CD4-positive, alpha-beta memory T cell (primary cell): ENCODE results near the gene MAST3. TPM values are rescaled to one million over a fixed set of nuclear protein-coding genes. Genes with fewer than 3 reads are reported as not detected.

Experiments used
- CTCF ChIA-PET: fragments of 350-600 bp; sonication (Branson Sonifier 250); formaldehyde crosslinking; loops from one replicate; lab custom pipeline; 2021; ENCODE audit warnings: inconsistent platforms; ENCODE audit not compliant: partially characterized antibody; lab: Charles Lee
- POLR2A ChIA-PET: fragments of 350-600 bp; sonication (Branson Sonifier 250); formaldehyde crosslinking; loops from one replicate; lab custom pipeline; 2021; ENCODE audit not compliant: partially characterized antibody; lab: Charles Lee
- DNase-seq, 5 donors: peaks; one replicate each; pipeline versions ENCODE4 v3.0.0 to v3.0.0-alpha.2; 2020 to 2022; ENCODE audit warnings: mixed read lengths in 1 of 5
- H3K27ac ChIP-seq: one replicate; pipeline ENCODE4 v1.7.0; 2013; ENCODE audit warnings: low read depth, low read length
- H3K27me3 ChIP-seq: 2 replicates; pipeline ENCODE4 v1.7.0; 2013; ENCODE audit warnings: mild to moderate bottlenecking, low read length, moderate library complexity; ENCODE audit not compliant: insufficient read depth
- H3K36me3 ChIP-seq: 2 replicates; pipeline ENCODE4 v1.7.0; 2013; ENCODE audit warnings: mild to moderate bottlenecking, low read length, moderate library complexity; ENCODE audit not compliant: insufficient read depth
- H3K4me1 ChIP-seq: 2 replicates; pipeline ENCODE4 v1.7.0; 2013; ENCODE audit warnings: mild to moderate bottlenecking, low read length, moderate library complexity; ENCODE audit not compliant: insufficient read depth
- H3K4me3 ChIP-seq, 2 donors: one replicate each; pipeline ENCODE4 v1.7.0; 2013; ENCODE audit warnings: low read length in 2 of 2, mild to moderate bottlenecking in 1 of 2
- H3K9me3 ChIP-seq, 2 donors: one replicate each; pipeline ENCODE4 v1.7.0; 2013; ENCODE audit warnings: low read length in 2 of 2, control low read depth in 1 of 2; ENCODE audit not compliant: control insufficient read depth in 1 of 2
- H3K27ac Mint-ChIP-seq, 7 donors: one replicate each; pipeline ENCODE4 v1.8.0; 2020 to 2021; ENCODE audit warnings: mixed read lengths in 7 of 7, mild to moderate bottlenecking in 6 of 7, inconsistent platforms in 3 of 7, moderate library complexity in 3 of 7
- H3K27me3 Mint-ChIP-seq, 2 donors: one replicate each; pipeline ENCODE4 v1.8.0; 2020 to 2021; ENCODE audit warnings: mixed read lengths in 2 of 2
- H3K36me3 Mint-ChIP-seq, 2 donors: one replicate each; pipeline ENCODE4 v1.8.0; 2020 to 2021; ENCODE audit warnings: mixed read lengths in 2 of 2, inconsistent platforms in 1 of 2, mild to moderate bottlenecking in 1 of 2
- H3K4me1 Mint-ChIP-seq, 4 donors: one replicate each; pipeline ENCODE4 v1.8.0; 2020 to 2021; ENCODE audit warnings: mixed read lengths in 4 of 4, mild to moderate bottlenecking in 1 of 4
- H3K4me3 Mint-ChIP-seq, 8 donors: one replicate each; pipeline ENCODE4 v1.8.0; 2020 to 2021; ENCODE audit warnings: mixed read lengths in 8 of 8, mild to moderate bottlenecking in 7 of 8, moderate library complexity in 6 of 8, inconsistent platforms in 3 of 8
- H3K9me3 Mint-ChIP-seq, 8 donors: one replicate each; pipeline ENCODE4 v1.8.0; 2020 to 2021; ENCODE audit warnings: mixed read lengths in 8 of 8, mild to moderate bottlenecking in 5 of 8, inconsistent platforms in 3 of 8, moderate library complexity in 1 of 8
- intact Hi-C: fragments of 100-400 bp; cut with micrococcal nuclease; formaldehyde crosslinking; loops from one replicate; pipeline ENCODE4 v1.15.1; 2023
- polyA plus RNA-seq, 2 donors: library from polyadenylated mRNA; unstranded; fragments of 300-500 nt; fragmentation: Illumina TruSeq; gene quantifications; one replicate each; pipeline ENCODE4 v1.2.3, GENCODE V29; 2021
- total RNA-seq, 2 experiments: library from RNA; stranded (reverse); gene quantifications; one replicate each; pipeline ENCODE4 v1.2.3, GENCODE V29; 2021

MAST3 gene
- total and polyA plus RNA-seq, 4 experiments from 2014 or later = 4.3 to 53.9 (median 34.2) TPM

DNA sequence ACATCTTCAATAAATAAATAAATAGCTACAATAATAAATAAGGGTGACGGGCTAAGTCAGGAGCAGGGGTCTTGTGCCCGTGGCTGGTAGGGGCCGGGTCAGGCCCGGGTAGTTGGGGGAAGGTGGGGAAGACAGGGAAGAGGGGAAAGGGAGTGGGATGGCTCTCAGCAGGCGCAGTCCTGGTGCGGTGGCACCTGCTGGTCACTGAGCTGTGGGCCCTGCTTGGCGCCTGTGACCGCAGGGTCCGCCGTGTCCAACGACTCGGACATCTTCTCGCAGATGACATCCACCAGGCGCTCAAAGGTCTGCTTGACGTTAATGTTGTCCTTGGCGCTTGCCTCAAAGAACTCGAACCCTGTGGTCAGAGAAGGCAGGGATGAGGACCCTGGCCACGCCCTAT lies 99.7 kb downstream of the MAST3 start:
- Mint-ChIP-seq H3K27me3 (no peaks in the 10 kb centered on the region), H3K9me3 (peaks cover 0 to 4% (median 0%) of the 10 kb centered on the region in 8 donors), H3K27ac (peak overlapping the region in 1 of 7 donors; percentile 10), H3K36me3 (peaks cover 9 to 18% of the 10 kb centered on the region in 2 donors), H3K4me3 (no peak overlapping the region), H3K4me1 (peaks cover 12 to 32% (median 21%) of the 10 kb centered on the region in 4 donors)
- ChIA-PET CTCF (interaction anchor here (0.7 to 2.1 kb wide), 3 partner anchors 55 to 132 kb away, joined by 4 to 8 read pairs (median 4); no protein-coding TSS in a partner anchor), POLR2A (no interaction called here)
- Histone ChIP-seq H3K9me3 (no peaks in the 10 kb centered on the region), H3K27me3 (no peaks in the 10 kb centered on the region), H3K36me3 (no peaks in the 10 kb centered on the region), H3K4me1 (peaks cover 17% of the 10 kb centered on the region), H3K4me3 (no peak overlapping the region), H3K27ac (no peak overlapping the region)
- intact Hi-C loops = no loop called here
- no peak for DNase-seq

DNA sequence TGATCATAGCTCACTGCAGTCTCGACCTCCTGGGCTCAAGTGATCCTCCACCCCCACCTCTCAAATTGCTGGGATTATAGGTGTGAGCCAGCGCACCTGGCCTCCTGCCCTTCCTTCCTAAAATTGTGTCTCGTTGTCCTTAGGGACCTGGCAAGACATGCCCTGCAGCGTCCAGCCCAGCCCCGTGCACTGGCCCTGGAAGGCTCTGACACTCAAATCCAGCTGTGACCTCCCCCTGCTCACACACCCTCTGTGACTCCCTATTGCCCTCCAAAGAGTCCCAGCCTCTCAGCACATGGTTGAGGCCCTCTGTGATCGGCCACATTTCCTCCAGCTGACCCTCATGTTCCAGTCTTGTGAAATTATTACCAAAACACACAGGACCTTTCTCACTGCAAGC lies 100.4 kb downstream of the MAST3 start:
- CTCF ChIA-PET = interaction anchor here (0.7 to 2.1 kb wide), 3 partner anchors 16 to 120 kb away, joined by 3 to 8 read pairs (median 4); no protein-coding TSS in a partner anchor
- peak overlapping the region in 1 of 8 donors; percentile 39 for H3K4me3 Mint-ChIP-seq
- H3K4me1 Mint-ChIP-seq = peaks cover 14 to 33% (median 23%) of the 10 kb centered on the region in 4 donors
- Histone ChIP-seq H3K4me3 (no peak overlapping the region), H3K4me1 (peaks cover 24% of the 10 kb centered on the region), H3K27me3 (no peaks in the 10 kb centered on the region), H3K9me3 (no peaks in the 10 kb centered on the region), H3K27ac (no peak overlapping the region), H3K36me3 (no peaks in the 10 kb centered on the region)
- H3K27me3 Mint-ChIP-seq = no peaks in the 10 kb centered on the region
- DNase-seq = no peak
- POLR2A ChIA-PET = interaction anchor here (1.4 kb wide), 1 partner anchor 83 kb away, joined by 4 read pairs; no protein-coding TSS in a partner anchor
- H3K27ac Mint-ChIP-seq = peak overlapping the region in 1 of 7 donors; percentile 18
- peaks cover 0 to 1% (median 0%) of the 10 kb centered on the region in 8 donors for H3K9me3 Mint-ChIP-seq
- intact Hi-C loops = no loop called here
- peaks cover 9 to 13% of the 10 kb centered on the region in 2 donors for H3K36me3 Mint-ChIP-seq

DNA sequence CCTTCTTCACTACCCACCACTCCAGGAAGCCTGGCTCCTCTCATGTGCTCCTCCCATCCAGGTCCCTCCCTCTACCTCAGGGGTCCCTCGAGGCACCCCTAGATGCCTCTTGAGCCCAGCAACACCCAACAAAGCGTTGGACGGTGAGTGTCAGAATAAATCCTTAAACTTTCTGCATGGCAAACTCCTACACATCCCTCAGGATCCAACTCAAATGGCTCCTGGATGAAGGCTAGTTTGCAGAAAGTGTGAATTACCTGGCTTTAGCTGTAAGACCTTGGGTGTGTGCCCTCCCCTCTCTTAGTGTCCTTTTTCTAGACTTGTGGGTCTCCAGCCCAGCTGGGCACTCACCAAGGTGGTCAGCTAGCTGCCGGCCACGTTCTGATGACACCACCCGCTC lies 100.8 kb downstream of the MAST3 start:
- peaks cover 27% of the 10 kb centered on the region for H3K4me1 ChIP-seq
- no peak for DNase-seq
- CTCF ChIA-PET = interaction anchor here (1.2 to 2.1 kb wide), 2 partner anchors 17 to 54 kb away, joined by 3 to 8 read pairs; no protein-coding TSS in a partner anchor
- H3K4me3 Mint-ChIP-seq = peak overlapping the region in 1 of 8 donors; percentile 39
- no peaks in the 10 kb centered on the region for H3K36me3 ChIP-seq
- no peak overlapping the region for H3K27ac ChIP-seq
- peak overlapping the region in 1 of 7 donors; percentile 84 for H3K27ac Mint-ChIP-seq
- POLR2A ChIA-PET = interaction anchor here (1.4 kb wide), 1 partner anchor 82 kb away, joined by 4 read pairs; no protein-coding TSS in a partner anchor
- peaks cover 9 to 11% of the 10 kb centered on the region in 2 donors for H3K36me3 Mint-ChIP-seq
- no peaks in the 10 kb centered on the region for H3K27me3 ChIP-seq
- peaks cover 17 to 37% (median 25%) of the 10 kb centered on the region in 4 donors for H3K4me1 Mint-ChIP-seq
- H3K9me3 ChIP-seq = no peaks in the 10 kb centered on the region
- H3K4me3 ChIP-seq = no peak overlapping the region
- no peaks in the 10 kb centered on the region for H3K27me3 Mint-ChIP-seq
- no peaks in the 10 kb centered on the region for H3K9me3 Mint-ChIP-seq
- intact Hi-C loops = no loop called here

Other genes starting within 250 kb of the MAST3 start
- gene JAK3, start 249.8 kb upstream of the MAST3 start, total RNA-seq = 100 to 1,000 TPM; 132 to 135 TPM
- gene JAK3, start 249.8 kb upstream of the MAST3 start, polyA plus RNA-seq = 10 to 100 TPM; 74.6 to 96.2 TPM
- 1,000 to 10,000 TPM; 3,084 to 3,117 TPM for gene RPL18A, start 237.9 kb upstream of the MAST3 start, total RNA-seq
- gene RPL18A, start 237.9 kb upstream of the MAST3 start, polyA plus RNA-seq = 1,000 to 10,000 TPM; 3,184 to 4,119 TPM
- 1 to 10 TPM; 2.6 to 2.9 TPM for gene SLC5A5, start 225.8 kb upstream of the MAST3 start, total RNA-seq
- gene SLC5A5, start 225.8 kb upstream of the MAST3 start, polyA plus RNA-seq = 1 to 10 TPM in 1 of 2 donors, under 1 TPM in 1; 0.92 to 1.2 TPM
- 10 to 100 TPM; 30.0 to 34.2 TPM for gene CCDC124, start 164.8 kb upstream of the MAST3 start, total RNA-seq
- 10 to 100 TPM; 24.5 to 49.9 TPM for gene CCDC124, start 164.8 kb upstream of the MAST3 start, polyA plus RNA-seq
- gene KCNN1, start 130.7 kb upstream of the MAST3 start, total RNA-seq = not detected
- gene KCNN1, start 130.7 kb upstream of the MAST3 start, polyA plus RNA-seq = not detected
- gene ARRDC2, start 89.6 kb upstream of the MAST3 start, total RNA-seq = 100 to 1,000 TPM; 136 to 138 TPM
- 10 to 100 TPM; 39.8 to 47.9 TPM for gene ARRDC2, start 89.6 kb upstream of the MAST3 start, polyA plus RNA-seq
- 10 to 100 TPM; 39.3 to 42.1 TPM for gene IL12RB1, start 10.8 kb upstream of the MAST3 start, total RNA-seq
- 10 to 100 TPM; 35.0 to 55.1 TPM for gene IL12RB1, start 10.8 kb upstream of the MAST3 start, polyA plus RNA-seq
- 10 to 100 TPM; 18.1 to 23.0 TPM for gene PIK3R2, start 55.4 kb downstream of the MAST3 start, total RNA-seq
- gene PIK3R2, start 55.4 kb downstream of the MAST3 start, polyA plus RNA-seq = 1 to 10 TPM; 1.5 to 6.6 TPM
- gene IFI30, start 76.0 kb downstream of the MAST3 start, total RNA-seq = 10 to 100 TPM; 48.3 to 56.9 TPM
- gene IFI30, start 76.0 kb downstream of the MAST3 start, polyA plus RNA-seq = 10 to 100 TPM in 1 of 2 donors, 1 to 10 TPM in 1; 6.3 to 16.7 TPM
- gene MPV17L2, start 95.4 kb downstream of the MAST3 start, total RNA-seq = 1 to 10 TPM; 7.6 to 7.8 TPM
- 10 to 100 TPM; 10.5 to 13.7 TPM for gene MPV17L2, start 95.4 kb downstream of the MAST3 start, polyA plus RNA-seq
- gene RAB3A, start 106.3 kb downstream of the MAST3 start, total RNA-seq = 1 to 10 TPM; 4.7 to 4.8 TPM
- gene RAB3A, start 106.3 kb downstream of the MAST3 start, polyA plus RNA-seq = 1 to 10 TPM in 1 of 2 donors, under 1 TPM in 1; 0.59 to 1.0 TPM
- under 1 TPM in 1 of 2 experiments, not detected in 1; 0.52 TPM for gene PDE4C, start 128.7 kb downstream of the MAST3 start, total RNA-seq
- gene PDE4C, start 128.7 kb downstream of the MAST3 start, polyA plus RNA-seq = not detected
- 1 to 10 TPM; 5.5 to 5.8 TPM for gene IQCN, start 176.7 kb downstream of the MAST3 start, total RNA-seq
- 1 to 10 TPM in 1 of 2 donors, under 1 TPM in 1; 0.13 to 1.8 TPM for gene IQCN, start 176.7 kb downstream of the MAST3 start, polyA plus RNA-seq
- gene JUND, start 183.8 kb downstream of the MAST3 start, total RNA-seq = 100 to 1,000 TPM; 163 TPM
- 100 to 1,000 TPM in 1 of 2 donors, 10 to 100 TPM in 1; 16.5 to 133 TPM for gene JUND, start 183.8 kb downstream of the MAST3 start, polyA plus RNA-seq
- 10 to 100 TPM; 64.2 to 65.0 TPM for gene LSM4, start 225.3 kb downstream of the MAST3 start, total RNA-seq
- 100 to 1,000 TPM; 121 to 164 TPM for gene LSM4, start 225.3 kb downstream of the MAST3 start, polyA plus RNA-seq
- 10 to 100 TPM; 46.2 to 49.2 TPM for gene PGPEP1, start 242.8 kb downstream of the MAST3 start, total RNA-seq
- 1 to 10 TPM; 6.8 to 8.0 TPM for gene PGPEP1, start 242.8 kb downstream of the MAST3 start, polyA plus RNA-seq